ENCODE results near the gene DIPK1C.
A peak's percentile ranks its signal among the peaks of the same experiment; 100 is the strongest.

Gene DIPK1C

GRCh38 chr18:74476140-74476539, 19.0 kb upstream of the DIPK1C start:
- peaks cover 20% of the 10 kb centered on the region for H3K27me3 Mint-ChIP-seq
- ATAC-seq (ENCODE audit: low read depth) (no peak), DNase-seq (ENCODE audit: low spot score in 2 of 2) (no peak)
- H3K4me3 Mint-ChIP-seq = no peak overlapping the region
- H3K36me3 Mint-ChIP-seq = no peaks in the 10 kb centered on the region
- no peaks in the 10 kb centered on the region for H3K9me3 Mint-ChIP-seq
- H3K27ac Mint-ChIP-seq = no peak overlapping the region
- H3K4me1 Mint-ChIP-seq = no peaks in the 10 kb centered on the region

DNA sequence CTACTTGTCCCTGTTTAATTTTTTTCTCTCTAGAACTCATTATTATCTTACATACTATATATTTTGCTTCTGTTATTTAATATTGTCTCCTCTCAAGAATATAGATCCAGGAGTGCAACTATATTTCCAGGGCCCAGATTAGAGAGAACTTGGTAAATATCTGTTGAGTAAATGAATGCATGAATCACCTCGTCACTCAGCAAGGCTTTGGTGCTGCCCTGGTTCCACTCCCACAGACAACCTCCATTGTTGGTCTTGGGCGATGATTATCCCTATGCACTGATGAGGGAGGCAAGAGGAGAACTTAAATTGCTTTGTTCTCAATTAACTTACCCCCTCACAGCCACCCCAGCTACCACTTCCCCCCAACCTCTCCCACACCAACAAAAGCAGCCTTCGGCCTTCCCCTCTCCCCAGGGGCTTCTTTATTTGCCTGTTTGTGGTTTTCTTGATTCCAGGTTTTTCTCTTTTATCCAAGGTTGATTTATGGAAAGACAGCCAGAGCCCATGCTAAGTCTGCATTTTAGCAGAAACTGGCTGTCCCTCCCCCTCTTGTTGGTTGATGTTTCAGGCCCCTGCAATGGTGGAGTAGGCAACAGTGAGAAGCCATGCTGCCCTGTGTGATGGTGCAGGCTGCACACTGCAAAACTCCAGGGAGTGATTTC, 17.0 kb upstream of the DIPK1C start:
- DNase-seq (ENCODE audit: low spot score in 2 of 2) = no peak
- H3K36me3 Mint-ChIP-seq = peaks cover 5% of the 10 kb centered on the region
- no peak overlapping the region for H3K4me3 Mint-ChIP-seq
- peaks cover 19% of the 10 kb centered on the region for H3K27me3 Mint-ChIP-seq
- H3K9me3 Mint-ChIP-seq = peaks cover 10% of the 10 kb centered on the region
- H3K27ac Mint-ChIP-seq = no peak overlapping the region
- no peaks in the 10 kb centered on the region for H3K4me1 Mint-ChIP-seq
- ATAC-seq (ENCODE audit: low read depth) = no peak

- Mint-ChIP-seq H3K27me3 (peaks cover 14% of the 10 kb centered on the region), H3K4me3 (no peak overlapping the region), H3K4me1 (no peaks in the 10 kb centered on the region), H3K27ac (no peak overlapping the region), H3K36me3 (peaks cover 5% of the 10 kb centered on the region), H3K9me3 (peaks cover 10% of the 10 kb centered on the region)
- no peak for DNase-seq (ENCODE audit: low spot score in 2 of 2)
- ATAC-seq (ENCODE audit: low read depth) = no peak
Observed at GRCh38 chr18:74472312-74472711, 15.2 kb upstream of the DIPK1C start.

- Mint-ChIP-seq H3K4me1 (no peaks in the 10 kb centered on the region), H3K27ac (no peak overlapping the region), H3K4me3 (no peak overlapping the region), H3K27me3 (peaks cover 21% of the 10 kb centered on the region), H3K36me3 (peaks cover 5% of the 10 kb centered on the region), H3K9me3 (peaks cover 10% of the 10 kb centered on the region)
- ATAC-seq (ENCODE audit: low read depth) (no peak), DNase-seq (ENCODE audit: low spot score in 2 of 2) (no peak)
Observed at GRCh38 chr18:74468547-74469061, 11.5 kb upstream of the DIPK1C start.

GRCh38 chr18:74465775-74466174, 8.7 kb upstream of the DIPK1C start:
- no peak for ATAC-seq (ENCODE audit: low read depth)
- no peak overlapping the region for H3K27ac Mint-ChIP-seq

DNA sequence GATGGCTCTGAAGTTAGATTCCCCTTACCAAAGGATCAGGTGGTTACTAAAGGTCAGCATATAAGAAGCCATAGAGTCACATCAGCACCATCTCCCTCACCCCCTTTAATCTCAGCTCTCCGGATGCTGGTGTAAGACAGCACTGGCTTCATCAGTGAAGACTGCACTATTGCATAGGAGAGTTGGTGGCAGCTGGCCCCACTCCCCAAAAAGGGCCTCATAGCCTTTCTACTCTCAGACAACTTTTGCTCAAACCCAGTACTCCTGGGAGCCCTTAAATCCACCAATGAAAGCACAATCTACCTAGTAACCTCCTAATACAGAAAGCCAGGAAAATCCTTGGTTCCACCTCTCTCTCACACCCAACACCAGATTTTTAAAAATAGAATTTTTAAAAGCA, 6.9 kb upstream of the DIPK1C start:
- Mint-ChIP-seq H3K27me3 (peaks cover 25% of the 10 kb centered on the region), H3K4me3 (no peak overlapping the region), H3K9me3 (no peaks in the 10 kb centered on the region)

More at GRCh38 chr18:74465775-74466174, 8.7 kb upstream of the DIPK1C start:
- H3K36me3 Mint-ChIP-seq = peaks cover 5% of the 10 kb centered on the region
- H3K4me3 Mint-ChIP-seq = no peak overlapping the region
- DNase-seq (ENCODE audit: low spot score in 2 of 2) = no peak
- no peaks in the 10 kb centered on the region for H3K4me1 Mint-ChIP-seq
- peaks cover 30% of the 10 kb centered on the region for H3K27me3 Mint-ChIP-seq
- H3K9me3 Mint-ChIP-seq = peaks cover 8% of the 10 kb centered on the region

GRCh38 chr18:74463254-74463653, 6.1 kb upstream of the DIPK1C start:
- ATAC-seq (ENCODE audit: low read depth) = no peak
- H3K27ac Mint-ChIP-seq = no peak overlapping the region
- no peaks in the 10 kb centered on the region for H3K9me3 Mint-ChIP-seq
- no peak overlapping the region for H3K4me3 Mint-ChIP-seq
- H3K36me3 Mint-ChIP-seq = no peaks in the 10 kb centered on the region
- no peaks in the 10 kb centered on the region for H3K4me1 Mint-ChIP-seq
- DNase-seq (ENCODE audit: low spot score in 2 of 2) = no peak
- peaks cover 25% of the 10 kb centered on the region for H3K27me3 Mint-ChIP-seq

More for the DNA sequence above, 6.9 kb upstream of the DIPK1C start:
- Mint-ChIP-seq H3K27ac (no peak overlapping the region), H3K36me3 (no peaks in the 10 kb centered on the region), H3K4me1 (no peaks in the 10 kb centered on the region)
- ATAC-seq (ENCODE audit: low read depth) (no peak), DNase-seq (ENCODE audit: low spot score in 2 of 2) (no peak)

DNA sequence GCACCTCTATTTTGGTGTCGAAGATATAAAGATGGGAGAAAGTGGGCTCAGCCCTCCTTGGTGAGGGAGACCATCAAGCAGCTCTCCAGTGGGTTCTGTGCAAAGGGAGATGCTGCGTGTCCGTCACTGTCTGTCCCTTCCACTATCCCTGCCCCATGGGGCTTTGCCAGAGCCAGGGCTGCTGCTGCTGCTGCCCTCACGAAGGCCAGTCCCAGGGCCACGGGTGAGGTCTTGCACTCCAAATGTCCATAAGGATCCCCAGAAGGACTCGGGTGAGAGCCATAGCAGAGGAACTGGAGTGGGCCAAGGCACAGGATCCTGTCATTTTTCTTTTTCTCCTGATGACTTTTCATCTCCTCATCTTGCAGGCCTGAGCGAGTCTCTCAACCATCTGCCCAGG, 3.7 kb upstream of the DIPK1C start:
- no peaks in the 10 kb centered on the region for H3K9me3 Mint-ChIP-seq
- peaks cover 1% of the 10 kb centered on the region for H3K36me3 Mint-ChIP-seq
- ATAC-seq (ENCODE audit: low read depth) (no peak), DNase-seq (ENCODE audit: low spot score in 2 of 2) (no peak)
- H3K4me3 Mint-ChIP-seq = no peak overlapping the region
- peaks cover 26% of the 10 kb centered on the region for H3K27me3 Mint-ChIP-seq
- H3K4me1 Mint-ChIP-seq = peaks cover 2% of the 10 kb centered on the region
- no peak overlapping the region for H3K27ac Mint-ChIP-seq

DNA sequence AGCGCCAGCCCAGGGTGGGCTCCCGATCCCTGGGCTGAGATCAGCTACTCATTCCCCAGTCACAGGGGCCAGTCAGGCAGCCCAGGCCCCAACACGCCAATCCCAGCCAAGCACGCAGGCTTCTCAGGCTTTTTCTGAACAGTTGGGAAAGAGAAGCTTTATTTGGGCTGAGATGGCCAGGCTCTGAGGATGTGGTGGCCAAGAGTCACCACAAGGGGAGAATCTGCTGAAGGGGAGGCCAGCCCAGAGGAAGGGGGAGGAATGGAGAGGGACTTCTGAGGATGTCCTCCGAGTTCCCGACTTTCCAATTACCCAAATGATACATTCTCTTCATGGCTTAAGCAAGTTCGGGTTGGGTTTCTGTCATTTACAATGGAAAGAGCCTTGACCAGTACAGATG, 2.8 kb upstream of the DIPK1C start:
- H3K4me3 Mint-ChIP-seq = no peak overlapping the region
- peaks cover 1% of the 10 kb centered on the region for H3K36me3 Mint-ChIP-seq
- no peak overlapping the region for H3K27ac Mint-ChIP-seq
- ATAC-seq (ENCODE audit: low read depth) (no peak), DNase-seq (ENCODE audit: low spot score in 2 of 2) (no peak)
- H3K4me1 Mint-ChIP-seq = peaks cover 2% of the 10 kb centered on the region
- peaks cover 24% of the 10 kb centered on the region for H3K27me3 Mint-ChIP-seq
- H3K9me3 Mint-ChIP-seq = no peaks in the 10 kb centered on the region

DNA sequence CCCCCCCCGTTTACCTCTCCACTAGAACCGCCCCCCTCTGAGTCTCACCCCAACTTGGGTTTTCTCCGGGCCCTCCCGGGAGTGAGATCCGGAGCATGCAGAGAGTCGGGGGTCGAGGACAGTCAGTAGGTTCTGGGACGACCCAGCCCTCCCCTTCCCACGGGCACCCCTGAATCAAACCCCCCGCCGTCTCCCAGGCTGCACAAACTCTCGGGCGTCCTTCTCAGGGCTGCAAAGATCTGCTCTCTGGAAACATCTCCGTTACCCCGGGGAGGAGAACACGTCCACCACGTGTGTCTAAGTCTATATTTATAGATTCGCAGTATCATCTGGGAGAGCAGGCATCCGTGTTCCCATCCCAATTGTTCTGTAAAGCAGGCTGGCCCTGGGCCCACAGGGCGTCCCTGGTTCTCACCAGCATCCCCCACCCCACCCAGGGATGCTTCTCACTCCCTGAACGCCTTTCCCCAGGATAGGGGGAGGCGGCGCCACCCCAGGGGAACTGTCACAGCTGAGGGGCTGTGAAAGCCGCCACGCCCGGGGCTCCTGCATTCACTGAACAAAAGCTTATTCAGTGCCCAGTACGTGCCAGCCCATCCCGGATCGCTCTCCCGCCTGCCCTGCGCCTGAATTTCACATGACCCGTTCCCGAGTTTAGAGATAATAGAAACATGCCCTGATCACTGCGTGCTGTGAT, 765 bp upstream of the DIPK1C start:
- Mint-ChIP-seq H3K36me3 (peaks cover 1% of the 10 kb centered on the region), H3K9me3 (no peaks in the 10 kb centered on the region), H3K27me3 (peaks cover 25% of the 10 kb centered on the region), H3K27ac (no peak overlapping the region), H3K4me1 (peaks cover 2% of the 10 kb centered on the region), H3K4me3 (peak overlapping the region; percentile 57)
- no peak for DNase-seq (ENCODE audit: low spot score in 2 of 2)
- no peak for ATAC-seq (ENCODE audit: low read depth)

- Mint-ChIP-seq H3K27ac (no peak overlapping the region), H3K27me3 (peaks cover 19% of the 10 kb centered on the region), H3K4me3 (no peak overlapping the region), H3K36me3 (peaks cover 1% of the 10 kb centered on the region), H3K9me3 (no peaks in the 10 kb centered on the region), H3K4me1 (peaks cover 2% of the 10 kb centered on the region)
- no peak for DNase-seq (ENCODE audit: low spot score in 2 of 2)
- no peak for ATAC-seq (ENCODE audit: low read depth)
Observed at GRCh38 chr18:74456349-74457042, 612 bp downstream of the DIPK1C start.

DNA sequence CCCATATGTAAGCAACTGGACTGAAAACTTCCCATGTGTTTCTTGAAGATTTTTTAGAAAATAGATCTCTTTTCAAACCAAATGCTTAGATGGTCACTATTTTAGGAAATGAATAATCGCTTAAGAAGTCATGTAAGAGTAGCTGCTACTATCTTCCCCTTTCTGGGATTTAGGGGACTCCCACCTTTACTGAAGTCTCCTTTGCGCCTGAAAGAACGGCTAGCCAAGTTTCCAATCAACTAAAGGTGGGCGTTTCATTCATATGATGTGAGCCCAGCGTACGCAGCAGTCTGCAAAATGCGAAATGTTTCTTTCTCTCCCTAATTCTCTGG, 1.1 kb downstream of the DIPK1C start:
- ATAC-seq (ENCODE audit: low read depth) = no peak
- Mint-ChIP-seq H3K27ac (no peak overlapping the region), H3K9me3 (no peaks in the 10 kb centered on the region), H3K4me3 (no peak overlapping the region), H3K4me1 (peaks cover 2% of the 10 kb centered on the region), H3K36me3 (peaks cover 1% of the 10 kb centered on the region), H3K27me3 (peaks cover 16% of the 10 kb centered on the region)
- no peak for DNase-seq (ENCODE audit: low spot score in 2 of 2)

DNA sequence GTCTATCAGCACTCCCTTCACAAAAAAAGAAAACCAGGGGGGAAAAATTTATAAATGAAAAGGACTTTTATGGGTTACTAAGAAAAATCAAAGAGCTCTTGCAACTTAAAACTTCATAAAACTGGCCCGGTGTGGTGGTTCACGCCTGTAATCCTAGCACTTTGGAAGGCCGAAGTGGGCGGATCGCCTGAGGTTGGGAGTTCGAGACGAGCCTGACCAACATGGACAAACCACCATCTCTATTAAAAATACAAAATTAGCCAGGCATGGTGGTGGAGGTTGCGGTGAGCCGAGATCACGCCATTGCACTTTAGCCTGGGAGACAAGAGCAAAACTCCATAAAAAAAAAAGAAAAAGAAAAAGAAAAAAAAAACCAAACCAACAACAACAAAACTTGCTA, 1.7 kb downstream of the DIPK1C start:
- no peak overlapping the region for H3K27ac Mint-ChIP-seq
- H3K27me3 Mint-ChIP-seq = peaks cover 16% of the 10 kb centered on the region
- H3K9me3 Mint-ChIP-seq = no peaks in the 10 kb centered on the region
- DNase-seq (ENCODE audit: low spot score in 2 of 2) (no peak), ATAC-seq (ENCODE audit: low read depth) (no peak)
- peaks cover 1% of the 10 kb centered on the region for H3K36me3 Mint-ChIP-seq
- H3K4me3 Mint-ChIP-seq = no peak overlapping the region
- peaks cover 2% of the 10 kb centered on the region for H3K4me1 Mint-ChIP-seq

- peaks cover 1% of the 10 kb centered on the region for H3K36me3 Mint-ChIP-seq
- no peak overlapping the region for H3K4me3 Mint-ChIP-seq
- DNase-seq (ENCODE audit: low spot score in 2 of 2) = no peak
- H3K27me3 Mint-ChIP-seq = peaks cover 16% of the 10 kb centered on the region
- H3K27ac Mint-ChIP-seq = no peak overlapping the region
- no peak for ATAC-seq (ENCODE audit: low read depth)
- no peaks in the 10 kb centered on the region for H3K9me3 Mint-ChIP-seq
- H3K4me1 Mint-ChIP-seq = peaks cover 2% of the 10 kb centered on the region
Observed at GRCh38 chr18:74454279-74454751, 2.8 kb downstream of the DIPK1C start.
